GM18526 (cell line): ENCODE data around the gene SPOCK3.

Source experiments
- POLR2A ChIP-seq: IDR thresholded peaks from 3 replicates; pipeline ENCODE4 v1.6.1; 2011; ENCODE audit not compliant: insufficient read length; ENCODE audit errors: extremely low read depth

SPOCK3 gene

DNA sequence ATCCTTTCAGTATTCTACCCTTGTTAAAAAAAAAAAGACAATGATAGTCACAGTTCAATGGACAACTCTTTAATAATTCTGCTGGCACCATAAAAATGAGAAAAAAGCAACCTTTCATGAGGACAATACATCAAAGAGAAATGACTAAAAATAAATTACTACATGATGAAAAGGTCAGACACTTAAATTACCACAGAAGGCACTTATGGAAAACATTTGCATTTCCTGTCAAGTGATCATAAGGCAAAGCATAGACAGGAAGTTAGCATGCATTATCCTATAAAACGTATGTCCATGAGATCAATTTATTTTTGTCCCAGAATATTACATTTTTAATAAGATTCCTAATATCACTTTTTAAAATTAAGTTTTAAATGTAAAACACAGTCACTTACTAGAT lies 303.8 kb downstream of the SPOCK3 start:
- no peak for TF ChIP-seq POLR2A

DNA sequence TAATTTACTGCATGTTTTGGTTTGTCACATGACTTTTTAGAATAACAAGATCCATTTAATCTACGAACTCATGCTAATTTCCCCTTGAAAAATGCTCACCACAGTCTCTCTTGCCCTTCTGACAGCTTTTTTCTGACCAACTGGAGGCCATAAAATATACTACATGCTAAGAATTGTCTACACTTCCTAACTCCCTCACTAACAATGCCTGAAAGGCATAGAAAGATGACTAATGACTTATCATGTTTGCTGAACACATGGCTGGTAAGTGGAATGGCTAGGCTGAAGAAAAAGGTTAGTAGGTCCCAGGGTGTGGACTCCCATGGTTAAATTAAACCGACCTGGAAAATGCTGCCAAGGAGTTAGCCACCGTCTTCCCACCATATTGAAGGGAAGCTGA lies 309.9 kb downstream of the SPOCK3 start:
- no peak for TF ChIP-seq POLR2A

DNA sequence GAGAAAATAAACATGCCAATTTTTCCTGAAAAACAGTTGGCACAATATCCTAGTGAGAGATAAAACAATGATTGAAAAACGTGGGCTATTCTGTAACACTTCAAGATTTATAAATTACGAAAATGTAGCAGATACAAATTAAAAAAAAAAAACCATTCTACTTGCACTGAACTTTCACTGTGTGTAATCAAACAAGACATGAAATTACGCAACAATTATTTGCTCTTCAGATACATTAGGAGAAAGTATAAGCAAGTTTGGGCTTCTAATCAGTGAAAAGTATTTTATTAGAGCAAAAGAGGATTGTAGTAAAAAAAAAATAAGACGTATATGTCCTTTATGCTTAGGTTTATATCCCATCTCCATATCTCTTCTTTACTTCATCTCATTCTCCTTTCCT lies 320.4 kb downstream of the SPOCK3 start:
- no peak for TF ChIP-seq POLR2A

DNA sequence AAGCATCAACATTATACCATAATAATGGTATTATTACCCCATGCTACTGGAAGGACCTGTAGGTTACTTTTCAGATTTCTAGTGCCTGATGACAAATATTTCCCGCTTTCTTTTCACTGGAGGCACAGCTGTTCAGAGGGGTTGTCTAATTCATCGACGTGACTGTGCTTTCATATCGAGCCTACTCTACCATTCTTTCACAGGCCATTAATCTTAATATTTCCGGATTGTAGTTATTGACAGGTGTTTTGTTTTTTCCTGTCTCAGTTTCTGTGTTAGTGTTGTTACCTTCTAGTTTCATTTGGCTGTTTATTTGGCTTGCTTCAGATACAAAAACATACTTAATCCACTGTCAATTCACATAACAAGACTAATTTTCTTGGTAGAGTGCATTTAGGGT lies 330.9 kb downstream of the SPOCK3 start:
- no peak for TF ChIP-seq POLR2A

DNA sequence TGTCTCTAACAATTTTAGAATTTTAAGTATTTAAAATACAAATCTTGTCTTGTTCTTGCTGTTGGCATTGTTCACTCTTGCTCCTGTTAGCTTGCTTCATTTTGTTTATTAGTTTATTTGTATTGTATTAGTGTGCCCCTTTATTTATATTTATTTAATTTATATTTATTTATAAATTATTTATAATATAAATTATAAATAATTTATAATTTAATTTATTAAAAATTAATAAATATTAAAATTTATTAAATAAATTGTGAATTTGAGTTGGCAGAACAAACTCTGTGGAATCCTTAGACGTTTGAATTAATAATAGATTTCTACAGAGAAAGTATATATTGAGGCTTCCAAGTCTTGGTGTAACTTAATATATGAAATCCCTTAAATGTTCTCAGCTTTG lies 331.4 kb downstream of the SPOCK3 start:
- TF ChIP-seq POLR2A: no peak

DNA sequence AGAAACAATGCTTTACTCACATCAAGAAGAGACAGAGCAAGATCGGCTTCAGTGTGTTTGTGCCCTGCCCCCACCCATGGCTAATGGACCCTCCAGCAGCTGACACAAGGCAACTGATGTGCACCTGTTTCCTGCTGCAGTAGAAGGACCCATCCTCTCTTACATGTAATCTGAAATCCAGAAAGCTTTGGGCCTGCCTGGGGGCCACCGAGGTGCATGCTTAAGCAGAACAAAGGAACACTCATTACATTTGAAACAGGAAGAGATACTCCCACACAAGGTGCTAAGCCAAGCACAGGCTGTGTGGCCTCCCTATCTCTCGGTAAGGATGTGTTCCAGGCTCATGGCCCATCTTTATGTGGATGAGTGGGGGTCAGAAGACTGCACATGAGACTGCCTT lies 338.0 kb downstream of the SPOCK3 start:
- no peak for TF ChIP-seq POLR2A

DNA sequence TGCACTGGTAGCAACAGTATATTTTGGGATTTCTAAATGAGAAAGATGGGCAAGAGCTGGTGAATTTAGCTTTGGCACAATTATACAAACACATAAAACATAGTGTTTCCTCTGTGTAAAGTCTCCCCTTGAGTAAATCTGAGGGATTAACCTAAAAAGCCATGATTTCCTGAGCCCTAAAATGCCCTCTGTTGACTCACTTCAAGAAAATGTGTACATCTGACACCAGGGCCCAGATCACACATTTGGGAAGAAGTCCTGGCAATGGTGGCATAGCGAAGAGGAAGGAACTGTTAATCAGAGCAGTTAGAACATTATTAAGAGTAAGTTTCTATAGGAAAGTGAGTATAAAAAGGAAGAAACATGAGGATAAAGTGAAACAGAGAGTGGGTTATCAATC lies 338.5 kb downstream of the SPOCK3 start:
- no peak for TF ChIP-seq POLR2A

DNA sequence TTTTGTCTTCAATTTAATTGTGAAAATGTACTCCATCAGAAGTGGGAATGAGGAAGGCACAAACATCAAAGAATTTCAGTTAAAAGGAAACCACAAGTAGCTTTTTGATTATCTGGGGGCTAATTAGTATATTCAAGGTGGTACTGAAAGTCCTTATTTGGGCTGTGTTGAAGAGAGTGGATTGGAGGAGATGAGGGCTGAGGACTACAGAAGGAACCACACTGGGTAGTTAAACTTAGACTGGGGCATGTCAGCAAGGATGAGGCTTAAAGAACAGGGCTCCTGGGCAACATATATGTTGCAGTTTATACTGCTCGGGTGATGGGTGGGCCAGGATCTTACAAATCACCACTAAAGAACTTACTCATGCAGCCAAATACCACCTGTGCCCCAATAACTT lies 346.8 kb downstream of the SPOCK3 start:
- TF ChIP-seq POLR2A: no peak

DNA sequence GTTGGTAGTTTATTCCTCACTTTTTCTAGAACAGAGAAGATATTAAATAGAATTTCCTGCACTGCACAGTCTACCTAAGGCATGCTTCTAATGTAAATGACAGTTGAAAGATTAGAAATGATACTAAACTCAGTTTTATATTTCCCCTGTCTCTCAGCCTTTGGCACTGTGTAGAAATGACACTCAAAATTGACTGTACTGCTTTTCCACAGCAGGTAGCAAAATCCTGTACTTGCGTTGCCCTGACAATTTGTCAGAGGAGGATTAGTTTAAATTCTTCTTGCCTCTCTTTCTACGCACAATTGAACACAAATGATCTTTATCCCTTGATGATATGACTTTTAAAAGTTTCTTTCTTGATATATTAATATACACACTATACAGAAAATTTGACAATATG lies 347.6 kb downstream of the SPOCK3 start:
- no peak for TF ChIP-seq POLR2A

DNA sequence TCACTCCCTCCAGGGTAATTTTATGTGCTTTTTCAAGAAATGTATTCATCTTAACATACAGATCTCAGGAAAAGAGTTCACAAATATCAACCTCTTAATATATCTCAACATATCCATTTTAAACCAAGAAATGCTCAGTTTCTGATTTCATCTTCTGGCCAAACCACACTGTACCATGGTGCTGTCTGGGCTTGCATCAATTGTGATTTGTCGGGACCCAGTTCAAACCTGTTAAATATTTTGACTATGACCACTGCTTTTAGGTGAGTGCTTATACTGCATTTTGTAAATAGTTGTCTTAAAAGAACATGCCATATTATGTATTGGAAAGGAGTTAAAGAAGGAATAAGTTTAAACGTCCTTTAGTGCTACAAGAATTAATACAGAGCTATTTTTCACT lies 352.1 kb downstream of the SPOCK3 start:
- no peak for TF ChIP-seq POLR2A

DNA sequence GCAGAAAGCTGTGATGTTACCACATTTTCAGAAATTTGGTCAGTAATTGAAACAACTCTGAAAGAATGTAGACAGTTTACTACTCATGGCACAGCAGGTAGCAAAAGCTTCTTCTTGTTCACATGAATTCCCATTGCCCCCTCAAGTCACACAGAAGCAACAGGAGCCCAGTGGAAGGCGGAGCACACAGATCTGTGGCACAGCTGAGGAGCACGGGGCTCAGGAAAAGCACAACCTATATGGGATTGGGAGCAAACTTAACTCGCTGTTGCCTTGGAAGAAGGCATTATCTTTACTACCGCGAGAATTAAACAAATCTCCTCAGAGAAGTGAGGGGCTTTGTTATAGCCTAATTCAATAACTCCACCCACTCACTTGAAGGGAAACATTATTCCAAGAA lies 358.5 kb downstream of the SPOCK3 start:
- no peak for TF ChIP-seq POLR2A

DNA sequence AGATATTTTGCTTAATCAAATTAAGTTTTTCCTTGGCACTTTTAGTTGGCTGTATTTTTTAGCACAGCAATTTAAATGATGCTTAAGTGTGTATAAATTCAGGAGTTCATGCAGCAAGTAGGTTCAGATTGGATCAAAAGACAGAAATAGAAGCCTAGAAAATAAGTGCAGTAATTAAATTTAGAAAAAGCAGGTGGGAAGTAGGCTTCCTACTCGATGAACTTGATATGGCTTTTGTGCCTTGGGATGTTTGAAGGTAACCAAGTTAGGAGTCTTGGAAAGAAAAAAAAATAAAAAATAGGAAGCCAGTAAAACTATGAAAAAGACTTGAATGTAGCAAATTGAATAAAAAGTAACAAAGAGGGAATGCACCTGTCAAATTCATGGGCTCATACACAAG lies 372.3 kb downstream of the SPOCK3 start:
- no peak for TF ChIP-seq POLR2A

DNA sequence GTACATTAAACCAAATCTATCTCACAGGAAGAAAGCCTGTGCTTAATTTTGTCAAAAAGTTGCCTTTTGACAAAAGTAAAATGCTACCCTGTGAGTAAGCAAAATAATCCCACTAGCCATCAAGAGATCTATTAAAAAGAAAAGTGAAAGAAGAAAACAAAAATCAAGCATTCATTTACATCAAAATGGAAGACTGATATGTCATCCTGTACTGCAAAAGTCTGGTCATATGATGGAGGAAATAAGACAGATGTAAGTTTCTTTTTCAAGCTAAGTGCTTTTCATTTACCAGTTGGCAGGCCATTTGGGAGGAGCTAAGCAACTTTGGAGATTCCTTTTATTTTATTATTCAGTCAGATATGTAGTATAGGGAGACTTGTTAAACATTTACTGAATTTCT lies 387.4 kb downstream of the SPOCK3 start:
- TF ChIP-seq POLR2A: no peak

DNA sequence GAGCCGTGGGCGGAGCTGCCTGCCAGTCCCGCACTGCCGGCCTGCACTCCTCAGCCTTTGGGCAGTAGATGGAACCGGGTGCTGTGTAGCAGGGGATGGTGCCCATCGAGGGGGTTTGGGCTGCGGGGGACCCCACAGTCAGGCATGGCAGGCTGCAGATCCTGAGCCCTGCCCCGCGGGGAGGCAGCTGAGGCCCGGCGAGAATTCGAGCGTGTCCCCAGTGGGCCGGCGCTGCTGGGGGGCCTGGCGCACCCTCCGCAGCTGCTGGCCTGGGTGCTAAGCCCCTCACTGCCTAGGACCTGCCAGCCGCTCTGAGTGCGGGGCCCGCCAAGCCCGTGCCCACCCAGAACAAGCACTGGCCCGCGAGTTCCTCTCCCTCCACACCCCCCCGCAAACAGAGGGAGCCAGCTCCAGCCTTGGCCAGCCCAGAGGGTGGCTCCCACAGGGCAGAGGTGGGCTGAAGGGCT lies 391.5 kb downstream of the SPOCK3 start:
- TF ChIP-seq POLR2A: no peak

DNA sequence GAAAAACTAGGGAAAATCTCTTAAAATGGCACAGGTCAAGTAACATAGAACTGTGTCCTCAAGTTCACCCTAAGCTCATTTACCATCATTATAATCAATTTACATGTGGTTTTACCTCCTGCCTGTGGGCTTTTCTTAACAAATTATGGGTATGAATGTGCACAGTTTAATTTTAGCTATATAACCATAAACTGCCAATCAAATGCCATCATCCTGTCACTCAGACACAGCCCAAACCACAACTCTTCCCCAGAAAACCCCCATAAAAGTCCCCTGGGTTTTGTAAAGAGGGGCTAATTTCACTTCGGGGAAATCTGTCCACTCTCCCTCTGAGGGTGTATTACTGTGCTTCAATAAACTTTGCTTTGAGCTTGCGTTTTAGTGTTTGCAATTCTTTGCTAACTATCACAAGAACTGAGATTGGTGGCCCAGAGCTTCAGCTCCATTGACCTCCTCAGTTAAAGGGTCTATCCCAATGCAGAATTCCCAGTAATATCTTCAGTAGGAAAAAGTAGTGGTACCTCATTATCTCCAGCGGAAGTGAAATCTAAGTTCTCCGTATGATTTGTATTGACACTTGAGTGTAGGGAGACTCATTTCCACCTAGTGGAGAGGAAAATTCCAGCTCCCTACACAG lies 394.6 kb downstream of the SPOCK3 start:
- TF ChIP-seq POLR2A: no peak

DNA sequence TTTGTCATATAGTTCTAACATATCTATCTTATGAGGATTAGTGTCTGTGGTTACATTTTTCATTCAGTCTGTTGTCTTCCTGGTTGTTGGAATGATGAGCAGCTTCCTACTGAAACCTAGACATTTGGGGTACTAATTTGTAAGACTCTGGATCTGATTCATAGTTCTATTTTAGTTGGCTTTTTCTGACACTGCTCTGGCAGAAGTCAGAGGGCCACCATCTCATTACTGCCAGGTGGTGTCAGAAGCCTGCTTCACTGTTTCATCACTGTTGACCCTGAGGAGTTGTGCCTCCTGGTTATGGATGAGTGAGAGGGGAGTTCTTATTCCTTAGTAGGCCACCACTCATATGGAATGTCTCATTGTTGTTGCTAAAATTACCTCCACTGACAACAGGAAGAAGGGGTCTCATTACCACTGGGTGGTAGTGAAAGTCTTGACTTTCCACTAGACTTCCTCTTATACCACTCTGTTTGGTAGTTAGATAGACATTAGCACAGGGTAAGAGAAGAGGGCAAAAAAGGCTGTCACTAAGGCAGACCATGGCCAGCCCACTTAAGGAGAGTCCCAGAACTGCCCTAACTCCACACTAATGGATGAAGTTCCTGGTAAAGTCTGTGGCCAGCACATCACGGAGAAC lies 395.2 kb downstream of the SPOCK3 start:
- TF ChIP-seq POLR2A: no peak

DNA sequence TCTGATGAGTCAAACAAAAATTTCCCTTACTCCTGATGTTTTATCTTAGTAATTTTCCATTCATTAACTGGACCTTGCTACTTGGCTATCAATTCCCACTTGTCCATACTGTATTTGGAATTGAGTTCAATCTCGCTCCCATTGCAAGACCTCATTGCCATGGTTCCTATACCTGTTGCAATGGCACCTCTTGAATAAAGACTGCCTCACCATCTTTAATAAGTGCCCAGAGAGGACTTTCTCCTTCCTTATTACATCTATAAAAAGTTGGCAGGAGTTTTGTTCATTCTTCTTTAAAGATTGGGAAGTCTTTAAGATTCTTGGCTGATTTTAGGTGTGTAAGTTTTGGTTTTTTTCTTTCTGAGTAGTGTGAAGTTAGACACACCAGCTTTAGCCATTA lies 397.4 kb downstream of the SPOCK3 start:
- no peak for TF ChIP-seq POLR2A
